Subcutaneous adipose tissue (tissue), 4 donors: ENCODE data around the gene TBCD. TPM values are rescaled to one million over a fixed set of nuclear protein-coding genes. Genes with fewer than 3 reads are reported as not detected.

Source experiments
- total RNA-seq, 4 donors: library from RNA; depleted of rRNA; stranded (reverse); fragments of >200 nt; gene quantifications; one replicate each; pipeline ENCODE4 v1.1.0, GENCODE V29; 2016
- TF ChIP-seq, protein P1 (sequence below): fragments of 450-650 bp; IDR thresholded peaks from one replicate; pipeline ENCODE4 v1.5.1; 2016; ENCODE audit warnings: low read depth, mild to moderate bottlenecking, control low read depth, antibody characterized with exemption, moderate library complexity

The TBCD gene
- total RNA-seq, 4 donors from 2014 or later = 36.5 to 103 (median 54.7) TPM

DNA sequence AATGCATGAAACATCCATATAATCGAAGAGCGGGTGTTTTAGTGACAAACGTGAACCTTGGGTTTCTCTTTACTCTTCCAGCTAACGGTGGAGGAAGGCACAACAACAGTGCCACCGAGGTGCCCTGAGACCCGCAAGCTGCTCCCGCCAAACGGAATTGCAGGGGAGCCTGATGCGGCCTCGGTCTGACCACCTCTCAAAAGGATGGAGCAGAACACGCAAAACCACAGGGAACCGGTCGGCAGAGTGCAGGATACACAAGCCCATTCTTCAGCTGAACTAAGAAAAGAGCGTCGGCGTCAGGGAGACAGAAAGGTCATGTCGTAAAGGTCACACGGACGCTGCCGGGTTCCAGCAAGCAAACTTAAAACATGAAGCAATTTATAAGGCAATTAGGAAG is 197.5 kb downstream of the TBCD start:
- TF ChIP-seq, protein P1, sequence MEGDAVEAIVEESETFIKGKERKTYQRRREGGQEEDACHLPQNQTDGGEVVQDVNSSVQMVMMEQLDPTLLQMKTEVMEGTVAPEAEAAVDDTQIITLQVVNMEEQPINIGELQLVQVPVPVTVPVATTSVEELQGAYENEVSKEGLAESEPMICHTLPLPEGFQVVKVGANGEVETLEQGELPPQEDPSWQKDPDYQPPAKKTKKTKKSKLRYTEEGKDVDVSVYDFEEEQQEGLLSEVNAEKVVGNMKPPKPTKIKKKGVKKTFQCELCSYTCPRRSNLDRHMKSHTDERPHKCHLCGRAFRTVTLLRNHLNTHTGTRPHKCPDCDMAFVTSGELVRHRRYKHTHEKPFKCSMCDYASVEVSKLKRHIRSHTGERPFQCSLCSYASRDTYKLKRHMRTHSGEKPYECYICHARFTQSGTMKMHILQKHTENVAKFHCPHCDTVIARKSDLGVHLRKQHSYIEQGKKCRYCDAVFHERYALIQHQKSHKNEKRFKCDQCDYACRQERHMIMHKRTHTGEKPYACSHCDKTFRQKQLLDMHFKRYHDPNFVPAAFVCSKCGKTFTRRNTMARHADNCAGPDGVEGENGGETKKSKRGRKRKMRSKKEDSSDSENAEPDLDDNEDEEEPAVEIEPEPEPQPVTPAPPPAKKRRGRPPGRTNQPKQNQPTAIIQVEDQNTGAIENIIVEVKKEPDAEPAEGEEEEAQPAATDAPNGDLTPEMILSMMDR = no peak

DNA sequence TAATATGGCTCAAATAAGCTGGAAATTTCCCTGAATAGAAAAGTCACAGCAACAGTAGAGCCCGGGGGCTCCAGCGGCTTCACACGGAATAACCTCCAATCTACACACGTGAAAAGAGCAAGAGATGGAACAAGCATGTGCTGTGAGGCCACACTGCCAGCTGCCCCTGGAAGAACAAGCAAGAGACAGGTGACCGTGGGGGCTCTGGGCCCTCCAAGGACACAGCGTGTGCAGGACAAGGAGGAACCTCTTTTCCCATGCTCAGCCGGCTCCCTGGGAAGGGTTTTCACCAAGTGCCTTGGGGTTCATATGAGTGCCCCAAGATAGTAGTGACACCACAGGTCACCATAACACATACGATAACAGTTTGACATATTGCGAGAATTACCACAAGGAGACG is 198.1 kb downstream of the TBCD start:
- TF ChIP-seq, protein P1 = no peak

DNA sequence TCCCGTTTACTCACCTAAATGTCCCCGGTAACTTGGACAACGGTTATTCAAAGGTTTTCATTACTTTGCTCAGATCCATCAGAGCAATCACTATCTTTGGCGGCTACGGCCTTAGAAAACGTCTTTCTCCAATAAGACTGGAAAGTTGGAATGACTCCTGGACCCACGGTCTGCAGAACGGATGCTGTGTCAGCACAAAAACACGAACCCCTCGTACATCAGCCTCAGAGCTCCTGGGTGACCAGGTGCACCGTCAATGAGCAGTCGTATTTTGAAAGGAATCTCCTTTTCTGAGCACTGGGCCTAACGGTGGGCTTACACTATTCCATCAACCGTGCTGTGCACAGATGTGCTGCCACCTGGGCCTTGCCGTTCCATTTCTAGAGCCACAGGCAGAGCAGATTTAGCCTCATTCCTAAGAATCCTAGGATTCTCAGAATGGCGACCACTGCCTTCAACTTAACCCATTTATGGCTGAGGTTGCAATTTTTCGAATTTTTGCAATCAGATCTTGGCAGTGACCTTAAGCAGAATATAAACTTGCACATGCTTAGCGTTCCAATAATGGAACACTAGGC is 198.7 kb downstream of the TBCD start:
- TF ChIP-seq, protein P1 = no peak

DNA sequence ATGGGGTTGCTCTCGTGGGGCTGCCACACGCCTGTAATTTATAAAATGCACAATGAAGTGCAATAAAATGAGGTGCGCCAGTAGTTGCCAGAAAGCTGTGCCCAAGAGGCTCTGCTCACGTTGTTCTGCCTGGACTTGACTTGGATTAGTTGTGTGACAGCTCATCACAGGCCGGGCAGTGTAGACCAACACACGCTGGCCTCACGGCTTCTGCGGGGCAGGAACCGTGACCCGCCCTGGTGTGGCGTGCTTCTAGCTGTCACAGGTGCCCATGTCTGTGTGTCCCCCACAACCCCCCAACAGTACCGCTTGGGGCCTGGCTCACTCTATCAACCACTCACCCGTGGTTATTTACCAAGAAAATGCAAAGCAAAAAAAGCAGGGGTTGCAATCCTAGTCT is 200.2 kb downstream of the TBCD start:
- TF ChIP-seq, protein P1 = no peak

DNA sequence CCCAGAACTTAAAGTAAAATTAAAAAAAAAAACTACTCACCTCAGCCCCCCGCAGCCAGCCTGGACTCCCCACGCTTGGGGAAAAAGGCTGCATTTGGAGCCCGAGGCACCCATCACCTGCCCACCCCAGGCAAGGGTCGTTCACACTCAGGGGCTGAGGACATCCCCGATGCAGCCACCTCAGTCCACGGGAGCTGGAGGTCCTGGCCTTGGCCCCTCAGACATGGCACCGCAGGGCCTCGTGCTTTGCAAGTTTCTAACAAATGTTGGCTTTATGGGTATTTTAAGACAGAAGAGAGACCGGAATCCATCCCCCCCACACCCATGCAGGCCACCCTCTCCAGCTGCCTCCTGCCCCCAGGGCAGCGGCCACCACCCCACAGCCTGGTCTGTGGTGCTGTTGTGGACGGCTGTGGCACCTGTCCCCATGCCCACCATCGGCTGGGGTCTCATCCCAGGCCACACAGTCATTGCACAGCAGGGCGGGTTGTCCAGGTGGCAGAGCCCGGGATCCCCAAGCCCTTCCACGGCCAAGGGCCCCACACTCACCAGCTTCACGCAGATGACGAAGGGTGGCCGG is 204.4 kb downstream of the TBCD start:
- TF ChIP-seq, protein P1 = no peak

DNA sequence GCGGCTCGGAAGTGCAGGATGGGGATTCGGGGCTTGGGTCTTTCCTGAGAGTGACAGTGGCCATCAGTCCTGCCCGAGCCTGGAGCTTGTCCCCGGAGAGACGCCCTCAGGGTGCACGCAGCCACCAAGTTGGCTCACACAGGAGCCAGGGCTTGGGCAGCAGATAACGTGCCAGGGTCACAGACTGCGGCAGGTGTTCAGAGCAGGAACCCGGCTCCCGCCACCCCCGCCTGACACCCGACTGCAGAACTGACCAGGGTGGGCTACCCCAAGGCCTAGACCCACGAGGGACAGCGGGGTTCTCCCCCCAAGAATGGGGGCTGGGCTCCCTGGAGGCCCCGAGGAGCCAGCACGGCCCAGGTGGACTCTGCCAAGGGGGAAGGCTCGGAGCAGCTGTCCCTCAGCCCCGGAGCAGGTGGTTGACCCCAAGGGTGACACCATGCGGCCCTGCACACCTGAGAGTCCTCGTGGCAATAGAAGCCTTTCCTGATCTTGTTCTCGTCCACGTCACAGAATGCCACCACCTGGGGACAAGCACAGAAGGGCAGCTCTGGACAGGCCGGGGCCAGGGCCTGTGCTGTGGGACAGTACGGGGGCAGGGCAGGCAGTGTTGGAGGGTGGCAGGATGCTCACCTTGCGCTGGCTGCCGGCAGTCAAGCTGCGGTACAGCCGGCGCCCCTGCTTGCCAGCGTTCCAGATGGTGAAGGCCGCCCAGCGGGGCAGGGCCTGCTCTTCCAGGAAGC is 205.0 kb downstream of the TBCD start:
- TF ChIP-seq, protein P1 = no peak

DNA sequence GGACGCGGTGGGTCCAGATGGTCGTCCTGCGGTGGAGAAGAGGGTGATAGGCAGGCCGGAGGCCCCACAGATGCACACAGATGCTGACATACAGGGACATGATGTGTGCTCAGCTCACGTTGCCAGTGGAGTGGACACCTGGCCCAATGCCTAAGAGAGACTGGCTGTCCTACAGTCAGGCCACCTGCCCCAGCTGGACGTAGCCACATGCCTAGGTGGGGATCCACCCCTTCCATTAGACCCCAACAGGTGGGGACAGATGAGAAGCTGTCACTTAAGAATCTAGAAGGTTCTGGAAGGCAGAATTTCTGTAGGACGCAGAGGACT is 205.6 kb downstream of the TBCD start:
- TF ChIP-seq, protein P1 = no peak
